ENCODE results near the gene KMT2C. TPM values are rescaled to one million over a fixed set of nuclear protein-coding genes. Genes with fewer than 3 reads are reported as not detected.
A peak's percentile ranks its signal among the peaks of the same experiment; 100 is the strongest.
"Not testable (repeated sequence)": the region's sequence is repeated elsewhere in the genome, so short reads cannot be mapped to it uniquely, and the experiment has no call there.

KMT2C gene
- total and polyA plus RNA-seq, 2 of the 8 experiments (the other 6 are each of a cell fraction or from before 2014, with no cell fraction given), result 9.1 to 40.8 TPM

- peaks cover 9 to 91% of the 10 kb centered on the region in 2 experiments; a peak in 3 of 4 replicates for H3K79me2 ChIP-seq (ENCODE audit: control insufficient read depth in 1 of 2, insufficient read depth in 2 of 2, low read length in 2 of 2)
- H3K27ac ChIP-seq (ENCODE audit: low read depth, low read length); H2AK5ac ChIP-seq (ENCODE audit: low read depth, low read length); H3K14ac ChIP-seq (ENCODE audit: insufficient read length); H2BK5ac ChIP-seq (ENCODE audit: low read depth, low read length); H3K56ac ChIP-seq (replicated peaks; ENCODE audit: insufficient read length, low read depth, low read length); DNase-seq (ENCODE audit: low read depth in 1 of 2, low spot score in 2 of 2); H3K9me3 ChIP-seq (ENCODE audit: insufficient read depth in 2 of 2, low read depth in 1 of 2, low read length in 1 of 2); H4K8ac ChIP-seq (ENCODE audit: extremely low read depth, insufficient read depth, low read length); H4K5ac ChIP-seq (ENCODE audit: insufficient read length, low read depth, low read length); H3K9ac ChIP-seq (replicated peaks in 1 of 4; ENCODE audit: extremely low read depth in 1 of 4, low read depth in 3 of 4, low read length in 3 of 4); H3K4me1 ChIP-seq (replicated peaks in 1 of 4; ENCODE audit: control insufficient read depth in 3 of 4, insufficient read depth in 4 of 4, low read length in 3 of 4); H3K18ac ChIP-seq (ENCODE audit: extremely low read depth, low read length); H2BK20ac ChIP-seq (ENCODE audit: low read length); H3K23me2 ChIP-seq (ENCODE audit: low read depth, low read length); H3K4me3 ChIP-seq (ENCODE audit: extremely low read depth in 1 of 4, insufficient read depth in 2 of 4, low read depth in 3 of 4, low read length in 4 of 4); H2BK15ac ChIP-seq (ENCODE audit: low read length); H3K36me3 ChIP-seq (ENCODE audit: control insufficient read depth in 2 of 4, insufficient read depth in 4 of 4, low read length in 3 of 4); H3K23ac ChIP-seq (ENCODE audit: insufficient read length); H2AFZ ChIP-seq (ENCODE audit: low read length); POLR2A ChIA-PET (ENCODE audit: partially characterized antibody); H3K79me1 ChIP-seq (ENCODE audit: low read depth, low read length); H3K4ac ChIP-seq (replicated peaks; ENCODE audit: insufficient read length, low read depth, low read length); H4K20me1 ChIP-seq (replicated peaks in 1 of 2; ENCODE audit: control insufficient read depth in 1 of 2, insufficient read depth in 2 of 2, low read length in 2 of 2); H4K91ac ChIP-seq (replicated peaks; ENCODE audit: insufficient read length, low read length); H3K4me2 ChIP-seq (ENCODE audit: insufficient read depth in 1 of 2, low read depth in 2 of 2, low read length in 2 of 2); H2BK12ac ChIP-seq (ENCODE audit: low read depth, low read length); H3K27me3 ChIP-seq (replicated peaks in 1 of 4; ENCODE audit: control insufficient read depth in 3 of 4, extremely low read depth in 1 of 4, insufficient read depth in 3 of 4, low read length in 3 of 4); H2BK120ac ChIP-seq (replicated peaks; ENCODE audit: low read depth, low read length): not testable (repeated sequence)
- FAIRE-seq, result peak; percentile 68
- 61 to 100% methylated on average over 1 to 3 of the region's 3 CpGs for WGBS, 2 experiments (ENCODE audit: extremely low coverage in 1 of 2, insufficient coverage in 1 of 2, insufficient read length in 1 of 2, insufficient replicate concordance in 2 of 2, low coverage in 1 of 2, low lambda C conversion rate in 2 of 2, missing lambda C conversion rate in 1 of 2)
- CTCF ChIA-PET (ENCODE audit: partially characterized antibody), result interaction anchor here (1.2 to 1.8 kb wide), 3 partner anchors 12 to 22 kb away, joined by 3 to 9 read pairs (median 7); no protein-coding TSS in a partner anchor
- TF ChIP-seq RAD21 (IDR thresholded peaks at IDR 0.05 in 1 of 2, conservative IDR thresholded peaks at IDR 0.05 in 1 of 2; ENCODE audit: low read depth in 2 of 2, low read length in 2 of 2) (peak; percentile 28 to 46), TEAD4 (IDR thresholded peaks at IDR 0.05; ENCODE audit: low read depth, low read length) (peak; percentile 98), CTCF (IDR thresholded peaks at IDR 0.05; ENCODE audit: control extremely low read depth in 1 of 3, insufficient read depth in 1 of 3, low read depth in 1 of 3, low read length in 3 of 3) (peak; percentile 18 to 58 (median 23); a peak in 3 of 4 replicates)
Measured at GRCh38 chr7:152394214-152394613, 41.6 kb downstream of the KMT2C start.

All from H1 (cell line).